H9 (cell line): ENCODE measurements around the gene PTPRN2. TPM values are rescaled to one million over a fixed set of nuclear protein-coding genes. Genes with fewer than 3 reads are reported as not detected.
A peak's percentile ranks its signal among the peaks of the same experiment; 100 is the strongest.
"Not testable (repeated sequence)": the region's sequence is repeated elsewhere in the genome, so short reads cannot be mapped to it uniquely, and the experiment has no call there.

ENCODE experiments used
- DNase-seq: peaks from one replicate; pipeline ENCODE4 v3.0.0-alpha.2; 2017
- H2AFZ ChIP-seq: one replicate; pipeline ENCODE4 v1.6.1; 2013; ENCODE audit warnings: mild to moderate bottlenecking, low read length, control low read depth, moderate library complexity
- H2AK5ac ChIP-seq: 2 replicates; pipeline ENCODE4 v1.6.1; 2013; ENCODE audit warnings: low read length, control low read depth, mixed read lengths; ENCODE audit not compliant: insufficient read length
- H2BK120ac ChIP-seq: one replicate; pipeline ENCODE4 v1.6.1; 2013; ENCODE audit warnings: low read depth, mild to moderate bottlenecking, low read length, control low read depth, inconsistent platforms; ENCODE audit not compliant: poor library complexity, severe bottlenecking
- H2BK12ac ChIP-seq: 2 replicates; pipeline ENCODE4 v1.6.1; 2013; ENCODE audit warnings: low read length, control low read depth, mixed read lengths, low read depth; ENCODE audit not compliant: insufficient read length
- H2BK15ac ChIP-seq: 2 replicates; pipeline ENCODE4 v1.6.1; 2013; ENCODE audit warnings: low read depth, low read length, control low read depth
- H2BK20ac ChIP-seq: one replicate; pipeline ENCODE4 v1.6.1; 2013; ENCODE audit warnings: low read depth, mild to moderate bottlenecking, low read length, control low read depth, inconsistent platforms; ENCODE audit not compliant: poor library complexity, severe bottlenecking
- H2BK5ac ChIP-seq: 2 replicates; pipeline ENCODE4 v1.6.1; 2013; ENCODE audit warnings: low read length, control low read depth, mixed read lengths; ENCODE audit not compliant: insufficient read length
- H3K14ac ChIP-seq: 2 replicates; pipeline ENCODE4 v1.6.1; 2013; ENCODE audit warnings: low read length, control low read depth; ENCODE audit not compliant: insufficient read depth
- H3K18ac ChIP-seq: 2 replicates; pipeline ENCODE4 v1.6.1; 2013; ENCODE audit warnings: low read depth, mild to moderate bottlenecking, mixed read lengths, low read length, control low read depth; ENCODE audit not compliant: insufficient read length
- H3K23ac ChIP-seq: 2 replicates; pipeline ENCODE4 v1.6.1; 2013; ENCODE audit warnings: low read length, control low read depth, mixed read lengths, low read depth; ENCODE audit not compliant: insufficient read length
- H3K23me2 ChIP-seq: 2 replicates; pipeline ENCODE4 v1.6.1; 2013; ENCODE audit warnings: low read depth, mild to moderate bottlenecking, mixed read lengths, low read length, control low read depth; ENCODE audit not compliant: insufficient read length, poor library complexity, severe bottlenecking
- H3K27ac ChIP-seq: 2 replicates; pipeline ENCODE4 v1.5.1; 2013; ENCODE audit warnings: low read length, control low read depth, mixed read lengths, low read depth; ENCODE audit not compliant: insufficient read length
- H3K27me3 ChIP-seq: 2 replicates; pipeline ENCODE4 v1.6.1; 2013; ENCODE audit warnings: low read length, control low read depth, inconsistent platforms; ENCODE audit not compliant: insufficient read depth
- H3K4ac ChIP-seq: 2 replicates; pipeline ENCODE4 v1.6.1; 2013; ENCODE audit warnings: low read depth, mild to moderate bottlenecking, control low read depth, inconsistent platforms, low read length, moderate library complexity
- H3K4me1 ChIP-seq: 2 replicates; pipeline ENCODE4 v1.6.1; 2013; ENCODE audit warnings: low read length, control low read depth, inconsistent platforms; ENCODE audit not compliant: insufficient read depth
- H3K4me2 ChIP-seq: 2 replicates; pipeline ENCODE4 v1.6.1; 2013; ENCODE audit warnings: low read length, control low read depth, mixed read lengths; ENCODE audit not compliant: insufficient read length, insufficient read depth
- H3K56ac ChIP-seq: 2 replicates; pipeline ENCODE4 v1.6.1; 2013; ENCODE audit warnings: low read depth, mild to moderate bottlenecking, mixed read lengths, low read length, control low read depth; ENCODE audit not compliant: insufficient read length
- H3K79me1 ChIP-seq: 2 replicates; pipeline ENCODE4 v1.6.1; 2013; ENCODE audit warnings: low read depth, mild to moderate bottlenecking, moderate library complexity, low read length, control low read depth, inconsistent platforms; ENCODE audit not compliant: insufficient read depth, poor library complexity, severe bottlenecking
- H3K79me2 ChIP-seq: 2 replicates; pipeline ENCODE4 v1.6.1; 2013; ENCODE audit warnings: low read length, control low read depth, inconsistent platforms; ENCODE audit not compliant: insufficient read depth
- H3K9ac ChIP-seq: 2 replicates; pipeline ENCODE4 v1.6.1; 2013; ENCODE audit warnings: low read length, control low read depth, mixed read lengths; ENCODE audit not compliant: insufficient read length; ENCODE audit errors: extremely low read depth
- H3K9me3 ChIP-seq: one replicate; pipeline ENCODE4 v1.6.1; 2013; ENCODE audit warnings: low read depth, low read length, inconsistent platforms; ENCODE audit not compliant: control insufficient read depth
- H3T11ph ChIP-seq: one replicate; pipeline ENCODE4 v1.6.1; 2013; ENCODE audit warnings: mild to moderate bottlenecking, low read length, control low read depth, inconsistent platforms
- H4K20me1 ChIP-seq: one replicate; pipeline ENCODE4 v1.6.1; 2013; ENCODE audit not compliant: control insufficient read depth, insufficient read length, insufficient read depth
- H4K5ac ChIP-seq: 2 replicates; pipeline ENCODE4 v1.6.1; 2013; ENCODE audit warnings: low read depth, mild to moderate bottlenecking, mixed read lengths, low read length, control low read depth; ENCODE audit not compliant: insufficient read length
- H4K8ac ChIP-seq: replicated peaks from 2 replicates; pipeline ENCODE4 v1.6.1; 2013; ENCODE audit warnings: low read length, control low read depth, mixed read lengths, low read depth; ENCODE audit not compliant: insufficient read length
- H4K91ac ChIP-seq: 2 replicates; pipeline ENCODE4 v1.6.1; 2013; ENCODE audit warnings: low read depth, mild to moderate bottlenecking, moderate library complexity, mixed read lengths, low read length, control low read depth; ENCODE audit not compliant: insufficient read length
- H3K27ac Mint-ChIP-seq, 3 experiments: 2 replicates in 2 of 3; 3 replicates in 1 of 3; pipeline ENCODE4 v1.8.0; 2020 to 2021; ENCODE audit warnings: mixed read lengths in 3 of 3, mild to moderate bottlenecking in 1 of 3, moderate library complexity in 1 of 3
- H3K27me3 Mint-ChIP-seq: 2 replicates; pipeline ENCODE4 v1.8.0; 2021; ENCODE audit warnings: low read depth, mild to moderate bottlenecking, moderate library complexity, mixed read lengths
- H3K36me3 Mint-ChIP-seq, 3 experiments: 2 replicates in 2 of 3; 3 replicates in 1 of 3; pipeline ENCODE4 v1.8.0; 2020 to 2021; ENCODE audit warnings: low read depth in 3 of 3, mixed read lengths in 3 of 3; ENCODE audit not compliant: insufficient read depth in 1 of 3
- H3K4me1 Mint-ChIP-seq, 2 experiments: 2 replicates each; pipeline ENCODE4 v1.8.0; 2020; ENCODE audit warnings: mixed read lengths in 2 of 2
- H3K4me3 Mint-ChIP-seq, 2 experiments: 2 replicates in 1 of 2; 3 replicates in 1 of 2; pipeline ENCODE4 v1.8.0; 2020 to 2021; ENCODE audit warnings: mild to moderate bottlenecking in 2 of 2, mixed read lengths in 2 of 2, moderate library complexity in 1 of 2
- H3K9me3 Mint-ChIP-seq, 2 experiments: 2 replicates in 1 of 2; 3 replicates in 1 of 2; pipeline ENCODE4 v1.8.0; 2020; ENCODE audit warnings: mild to moderate bottlenecking in 2 of 2, mixed read lengths in 2 of 2, moderate library complexity in 1 of 2
- CTCF ChIP-seq: fragments of 200-600 bp; sonication (generic); conservative IDR thresholded peaks from 3 replicates; pipeline ENCODE4 v1.8.0; 2021; ENCODE audit warnings: antibody characterized with exemption, mild to moderate bottlenecking
- WGBS: extraction: QIAGEN DNeasy Blood & Tissue Kit; methylation state at CpG from one replicate; pipeline ENCODE4 v1.1.7; 2013; ENCODE audit warnings: missing lambda C conversion rate, low lambda C conversion rate, mixed read lengths; ENCODE audit not compliant: insufficient read length; ENCODE audit errors: extremely low coverage; 5-methylcytosine and 5-hydroxymethylcytosine counted together
- total RNA-seq: library from RNA; stranded (reverse); gene quantifications from 2 replicates; pipeline ENCODE4 v1.2.1, GENCODE V29; 2021

The PTPRN2 gene
- total RNA-seq, 1 experiment from 2014 or later: 5.2 TPM

GRCh38 chr7:158157460-158157859, 430.2 kb downstream of the PTPRN2 start:
- Histone ChIP-seq H4K8ac (no peak overlapping the region), H3K14ac (no peak overlapping the region), H3K4ac (no peak overlapping the region), H2AK5ac (no peak overlapping the region), H3K27ac (no peak overlapping the region), H2BK120ac (no peak overlapping the region), H4K20me1 (no peaks in the 10 kb centered on the region), H3K9me3 (no peaks in the 10 kb centered on the region), H3K9ac (no peak overlapping the region), H3K79me2 (no peaks in the 10 kb centered on the region), H3K18ac (no peak overlapping the region), H3K79me1 (no peaks in the 10 kb centered on the region), H4K5ac (no peak overlapping the region), H2BK15ac (no peak overlapping the region), H3T11ph (no peak overlapping the region), H2AFZ (no peak overlapping the region), H3K23me2 (no peaks in the 10 kb centered on the region), H2BK12ac (no peak overlapping the region), H3K4me1 (no peaks in the 10 kb centered on the region), H2BK20ac (no peak overlapping the region), H3K56ac (no peak overlapping the region), H3K27me3 (no peaks in the 10 kb centered on the region), H4K91ac (no peak overlapping the region), H2BK5ac (no peak overlapping the region), H3K4me2 (no peak overlapping the region), H3K23ac (no peak overlapping the region)
- peak; percentile 14 for DNase-seq
- Mint-ChIP-seq H3K4me3 (no peak overlapping the region), H3K27ac (no peak overlapping the region), H3K9me3 (peaks cover 5 to 13% of the 10 kb centered on the region in 2 experiments), H3K27me3 (no peaks in the 10 kb centered on the region; the same call in none of the 2 replicates), H3K36me3 (peaks cover 3 to 5% (median 3%) of the 10 kb centered on the region in 3 experiments; a peak in 5 of 7 replicates), H3K4me1 (peaks cover 5 to 11% of the 10 kb centered on the region in 2 experiments; a peak in 3 of 4 replicates)
- TF ChIP-seq CTCF: no peak
- WGBS: no CpG with 5 or more reads among the region's 16 CpGs

GRCh38 chr7:158151273-158151672, 436.4 kb downstream of the PTPRN2 start:
- not testable (repeated sequence) for H3K23ac ChIP-seq, H4K8ac ChIP-seq, H3K4ac ChIP-seq, H3K18ac ChIP-seq, H3K27me3 ChIP-seq, H3K27ac Mint-ChIP-seq, H3K56ac ChIP-seq, H2AK5ac ChIP-seq, H3K27me3 Mint-ChIP-seq, H4K20me1 ChIP-seq, H3K9ac ChIP-seq, H3K4me2 ChIP-seq, DNase-seq, H3K79me2 ChIP-seq, H2AFZ ChIP-seq, H3K79me1 ChIP-seq, H2BK15ac ChIP-seq, H2BK120ac ChIP-seq, H2BK20ac ChIP-seq, H2BK12ac ChIP-seq, H4K91ac ChIP-seq, H3K4me1 Mint-ChIP-seq, H2BK5ac ChIP-seq, H4K5ac ChIP-seq, H3K4me1 ChIP-seq, H3T11ph ChIP-seq, H3K14ac ChIP-seq, H3K27ac ChIP-seq, H3K4me3 Mint-ChIP-seq, H3K23me2 ChIP-seq
- Mint-ChIP-seq H3K9me3 (peaks cover 7 to 29% of the 10 kb centered on the region in 2 experiments), H3K36me3 (peaks cover 0 to 11% (median 5%) of the 10 kb centered on the region in 3 experiments; a peak in 3 of 7 replicates)
- peaks cover 18% of the 10 kb centered on the region for H3K9me3 ChIP-seq
- WGBS: no CpG with 5 or more reads among the region's 17 CpGs
